SK-N-SH (cell line): ENCODE results near the gene SGCA. TPM values are rescaled to one million over a fixed set of nuclear protein-coding genes. Genes with fewer than 3 reads are reported as not detected.

Source experiments
- CTCF ChIA-PET: fragments of 300-600, 350-600 bp; formaldehyde crosslinking; extraction: SDS; loops from one replicate; lab custom pipeline; 2021; lab: Yijun Ruan, JAX
- POLR2A ChIA-PET: fragments of 350-600 bp; sonication (Branson Sonifier 250); formaldehyde crosslinking; extraction: SDS; loops from one replicate; lab custom pipeline; 2020; ENCODE audit warnings: antibody characterized with exemption, inconsistent platforms; lab: Yijun Ruan, JAX
- DNase-seq: peaks from one replicate; pipeline ENCODE4 v3.0.0; 2012
- H2AFZ ChIP-seq: fragments of 200-600 bp; sonication (generic); 2 replicates; pipeline ENCODE4 v1.8.1; 2016; ENCODE audit warnings: antibody characterized with exemption, mild to moderate bottlenecking, low read depth
- H3F3A ChIP-seq: fragments of 200-600 bp; sonication (generic); replicated peaks from 2 replicates; pipeline ENCODE3; 2016; ENCODE audit warnings: antibody characterized with exemption, mild to moderate bottlenecking; ENCODE audit not compliant: insufficient read depth
- H3K27ac ChIP-seq, 2 experiments: fragments of 200-500 bp in 1 of 2; fragments of 200-600 bp in 1 of 2; sonication (Bioruptor generic) in 1 of 2; sonication (generic), shearing (Covaris generic) in 1 of 2; 2 replicates each; pipeline versions ENCODE4 v1.5.1 to v1.6.1; 2014 to 2016; ENCODE audit warnings: low read depth in 2 of 2, inconsistent platforms in 1 of 2, low read length in 1 of 2, mild to moderate bottlenecking in 1 of 2, mixed read lengths in 1 of 2
- H3K27me3 ChIP-seq: fragments of 200-600 bp; sonication (generic), shearing (Covaris generic); 2 replicates; pipeline ENCODE4 v1.6.1; 2016; ENCODE audit warnings: mixed run types; ENCODE audit not compliant: insufficient read depth
- H3K36me3 ChIP-seq, 2 experiments: fragments of 200-500 bp in 1 of 2; fragments of 200-600 bp in 1 of 2; sonication (Bioruptor generic) in 1 of 2; sonication (generic) in 1 of 2; replicated peaks in 1 of 2; 2 replicates each; pipeline versions ENCODE3 to v1.5.1; 2014 to 2016; ENCODE audit warnings: low read length in 1 of 2, mild to moderate bottlenecking in 1 of 2; ENCODE audit not compliant: insufficient read depth in 2 of 2, control insufficient read depth in 1 of 2
- H3K4me1 ChIP-seq, 2 experiments: fragments of 200-500 bp in 1 of 2; fragments of 200-600 bp in 1 of 2; sonication (Bioruptor generic) in 1 of 2; sonication (generic), shearing (Covaris generic) in 1 of 2; 2 replicates each; pipeline versions ENCODE4 v1.5.1 to v1.6.1; 2014 to 2016; ENCODE audit warnings: low read depth in 1 of 2, low read length in 1 of 2, mixed run types in 1 of 2; ENCODE audit not compliant: insufficient read depth in 2 of 2, control insufficient read depth in 1 of 2
- H3K4me2 ChIP-seq: fragments of 200-600 bp; sonication (generic), shearing (Covaris generic); 2 replicates; pipeline ENCODE4 v1.6.1; 2017; ENCODE audit warnings: mixed run types
- H3K4me3 ChIP-seq, 2 experiments: fragments of 200-500 bp in 1 of 2; fragments of 200-600 bp in 1 of 2; sonication (Bioruptor generic) in 1 of 2; sonication (generic), shearing (Covaris generic) in 1 of 2; 2 replicates each; pipeline versions ENCODE4 v1.5.1 to v1.8.1; 2014 to 2016; ENCODE audit warnings: low read depth in 2 of 2, inconsistent platforms in 1 of 2, low read length in 1 of 2, mild to moderate bottlenecking in 1 of 2, mixed read lengths in 1 of 2, moderate library complexity in 1 of 2
- H3K79me2 ChIP-seq: fragments of 200-600 bp; sonication (generic); 2 replicates; pipeline ENCODE4 v1.8.1; 2017; ENCODE audit warnings: mild to moderate bottlenecking; ENCODE audit not compliant: insufficient read depth
- H3K9ac ChIP-seq: fragments of 200-600 bp; sonication (generic); 2 replicates; pipeline ENCODE4 v1.6.1; 2017; ENCODE audit warnings: mixed run types
- H3K9me2 ChIP-seq: fragments of 200-600 bp; sonication (generic); 2 replicates; pipeline ENCODE4 v1.6.1; 2017; ENCODE audit warnings: mixed run types
- H3K9me3 ChIP-seq: fragments of 200-600 bp; sonication (generic); 2 replicates; pipeline ENCODE4 v1.6.1; 2017; ENCODE audit warnings: mixed run types, mild to moderate bottlenecking, moderate library complexity
- H4K20me1 ChIP-seq: fragments of 200-600 bp; sonication (generic); 2 replicates; pipeline ENCODE4 v1.6.1; 2017; ENCODE audit warnings: mild to moderate bottlenecking, mixed run types; ENCODE audit not compliant: insufficient read depth
- EP300 ChIP-seq, 2 experiments: IDR thresholded peaks; 2 replicates each; pipeline versions ENCODE4 v1.4.0 to v1.6.1; 2012; ENCODE audit warnings: borderline replicate concordance in 1 of 2, low read depth in 1 of 2, low read length in 1 of 2
- POLR2AphosphoS5 ChIP-seq: IDR thresholded peaks from 2 replicates; pipeline ENCODE4 v1.6.1; 2012; ENCODE audit warnings: low read depth, low read length
- RAD21 ChIP-seq: IDR thresholded peaks from 2 replicates; pipeline ENCODE4 v1.6.1; 2012; ENCODE audit warnings: mild to moderate bottlenecking, low read length
- RCOR1 ChIP-seq: fragments of 150-350 bp; IDR thresholded peaks from 2 replicates; pipeline ENCODE4 v1.6.1; 2017; ENCODE audit warnings: antibody characterized with exemption, low read length
- REST ChIP-seq: IDR thresholded peaks from 2 replicates; pipeline ENCODE4 v1.6.1; 2012; ENCODE audit warnings: mild to moderate bottlenecking, low read depth, low read length, moderate library complexity
- TCF12 ChIP-seq: IDR thresholded peaks from 2 replicates; pipeline ENCODE4 v1.4.0; 2012
- TEAD4 ChIP-seq: IDR thresholded peaks from 2 replicates; pipeline ENCODE4 v1.4.0; 2012; ENCODE audit warnings: mild to moderate bottlenecking, borderline replicate concordance; ENCODE audit not compliant: insufficient read depth
- USF2 ChIP-seq: fragments of 150-350 bp; IDR thresholded peaks from 2 replicates; pipeline ENCODE4 v1.6.1; 2017; ENCODE audit warnings: antibody characterized with exemption, low read length, low read depth, borderline replicate concordance
- WGBS: methylation state at CpG from one replicate; pipeline ENCODE4 v1.1.6; 2017; ENCODE audit warnings: low lambda C conversion rate; 5-methylcytosine and 5-hydroxymethylcytosine counted together
- polyA plus RNA-seq, 3 experiments: library from polyadenylated mRNA; depleted of rRNA; stranded (reverse); fragments of >200 nt; gene quantifications; 2 replicates each; pipeline ENCODE4 v1.2.3, GENCODE V29; 2012
- TF ChIP-seq, protein P1 (sequence below): IDR thresholded peaks from 2 replicates; pipeline ENCODE4 v1.4.0; 2012; ENCODE audit warnings: low read depth, borderline replicate concordance

Gene SGCA
- polyA plus RNA-seq, 1 of the 3 experiments (the other 2 are of a cell fraction), result not detected

- TF ChIP-seq EP300 (IDR thresholded peaks at IDR 0.05; ENCODE audit: borderline replicate concordance in 1 of 2, low read depth in 1 of 2, low read length in 1 of 2) (peak; percentile 15 to 76; a peak in 2 of 4 replicates), RCOR1 (peak; percentile 67; the same call in 1 of the 2 replicates), TCF12 (peak; percentile 94), REST (peak; percentile 53; the same call in 1 of the 2 replicates), POLR2AphosphoS5 (peak; percentile 64), TEAD4 (no peak), USF2 (peak; percentile 26; the same call in 1 of the 2 replicates)
- TF ChIP-seq, all 33 proteins: peak for 15
Measured at GRCh38 chr17:50206604-50207293, 40.9 kb downstream of the SGCA start (continued).

DNA sequence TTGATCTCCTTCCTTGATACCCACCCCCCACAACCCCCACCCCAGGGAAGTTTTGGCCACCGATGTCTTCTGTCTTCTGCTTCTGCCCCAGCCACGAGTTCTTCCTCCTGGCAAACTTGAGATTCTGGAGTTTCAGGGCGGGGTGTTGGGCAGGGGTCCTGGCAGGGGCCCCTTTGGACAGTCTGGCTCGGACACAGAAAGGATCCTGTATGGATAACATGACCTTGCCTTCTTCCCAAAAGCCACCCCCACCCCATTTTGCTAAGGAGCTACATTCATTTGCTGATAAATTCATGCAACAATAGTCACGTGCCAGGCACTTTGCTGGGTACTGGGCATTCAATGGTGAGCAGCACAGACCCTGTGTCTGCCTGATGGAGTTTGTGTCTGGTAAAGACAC lies 41.5 kb downstream of the SGCA start:
- H3F3A ChIP-seq, result peaks cover 55% of the 10 kb centered on the region
- H3K27me3 ChIP-seq, result no peaks in the 10 kb centered on the region
- no peaks in the 10 kb centered on the region for H4K20me1 ChIP-seq
- H3K9ac ChIP-seq, result peak overlapping the region; percentile 75; the same call in 1 of the 2 replicates
- no peaks in the 10 kb centered on the region for H3K36me3 ChIP-seq
- peak overlapping the region; percentile 97 to 100 for H3K27ac ChIP-seq
- no peak for TF ChIP-seq RAD21
- TF ChIP-seq, protein P1, sequence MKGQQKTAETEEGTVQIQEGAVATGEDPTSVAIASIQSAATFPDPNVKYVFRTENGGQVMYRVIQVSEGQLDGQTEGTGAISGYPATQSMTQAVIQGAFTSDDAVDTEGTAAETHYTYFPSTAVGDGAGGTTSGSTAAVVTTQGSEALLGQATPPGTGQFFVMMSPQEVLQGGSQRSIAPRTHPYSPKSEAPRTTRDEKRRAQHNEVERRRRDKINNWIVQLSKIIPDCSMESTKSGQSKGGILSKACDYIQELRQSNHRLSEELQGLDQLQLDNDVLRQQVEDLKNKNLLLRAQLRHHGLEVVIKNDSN, result peak; percentile 47; the same call in 1 of the 2 replicates
- CTCF ChIA-PET, result interaction anchor here (0.9 to 25.6 kb wide), 10 partner anchors 6 to 191 kb away, joined by 3 to 2150 read pairs (median 4); partner anchors contain the start of genes COL1A1, SGCA and TMEM92
- no peaks in the 10 kb centered on the region for H3K9me3 ChIP-seq
- no peak for DNase-seq
- H3K4me2 ChIP-seq, result peak overlapping the region; percentile 89
- 42% methylated on average over 5 of the region's 5 CpGs for WGBS
- H3K4me1 ChIP-seq, result peaks cover 71 to 89% of the 10 kb centered on the region in 2 experiments
- H2AFZ ChIP-seq, result no peak overlapping the region
- H3K4me3 ChIP-seq, result 0 out of 4 replicates have a peak overlapping the region, but pooled peaks of 1 of the 2 experiments have one; percentile 12
- POLR2A ChIA-PET, result interaction anchor here (0.6 to 2.0 kb wide), 2 partner anchors 29 to 46 kb away, joined by 3 to 6 read pairs; no protein-coding TSS in a partner anchor
- H3K79me2 ChIP-seq, result peaks cover 12% of the 10 kb centered on the region
- no peaks in the 10 kb centered on the region for H3K9me2 ChIP-seq
